Stimulated activated CD4-positive, alpha-beta T cell treated with anti-CD3 and anti-CD28 coated beads, Interleukin-1b, Interleukin-23, amount 100 ng/mL, for 24 hours (primary cell): ENCODE data around the gene ATIC.

ENCODE experiments used
- DNase-seq, 4 experiments: peaks; one replicate each; pipeline ENCODE4 v3.0.0-alpha.2; 2020; ENCODE audit warnings: low read depth in 4 of 4, low spot score in 1 of 4

Gene ATIC

GRCh38 chr2:215374642-215375466, 63.0 kb downstream of the ATIC start:
- no peak for DNase-seq

- no peak for DNase-seq
Measured at GRCh38 chr2:215375467-215375830, 63.6 kb downstream of the ATIC start.

GRCh38 chr2:215376103-215376780, 64.4 kb downstream of the ATIC start:
- no peak for DNase-seq

GRCh38 chr2:215377283-215377682, 65.4 kb downstream of the ATIC start:
- no peak for DNase-seq

- no peak for DNase-seq
Measured at GRCh38 chr2:215378045-215378444, 66.2 kb downstream of the ATIC start.

- no peak for DNase-seq
Measured at GRCh38 chr2:215379039-215379438, 67.2 kb downstream of the ATIC start.

- no peak for DNase-seq
Measured at GRCh38 chr2:215379948-215380347, 68.1 kb downstream of the ATIC start.

- DNase-seq = no peak
Measured at GRCh38 chr2:215380699-215381098, 68.8 kb downstream of the ATIC start.

GRCh38 chr2:215382011-215382410, 70.2 kb downstream of the ATIC start:
- DNase-seq = no peak

GRCh38 chr2:215382480-215382879, 70.6 kb downstream of the ATIC start:
- no peak for DNase-seq

- no peak for DNase-seq
Measured at GRCh38 chr2:215383652-215384279, 71.9 kb downstream of the ATIC start.

- DNase-seq = no peak
Measured at GRCh38 chr2:215384710-215385109, 72.9 kb downstream of the ATIC start.

- DNase-seq = no peak
Measured at GRCh38 chr2:215386566-215386965, 74.7 kb downstream of the ATIC start.

- DNase-seq = no peak
Measured at GRCh38 chr2:215388002-215388728, 76.3 kb downstream of the ATIC start.

- DNase-seq = no peak
Measured at GRCh38 chr2:215390550-215390913, 78.7 kb downstream of the ATIC start.

GRCh38 chr2:215391531-215391930, 79.7 kb downstream of the ATIC start:
- no peak for DNase-seq

- DNase-seq = no peak
Measured at GRCh38 chr2:215392164-215392563, 80.3 kb downstream of the ATIC start.

- no peak for DNase-seq
Measured at GRCh38 chr2:215392687-215393270, 80.9 kb downstream of the ATIC start.

- no peak for DNase-seq
Measured at GRCh38 chr2:215394102-215394805, 82.4 kb downstream of the ATIC start.

GRCh38 chr2:215395687-215396460, 84.0 kb downstream of the ATIC start:
- no peak for DNase-seq
